Duodenal mucosa (tissue), 2 donors: Measurements from ENCODE around the gene TIGAR.

Experiments used
- H3K27ac ChIP-seq: one replicate; pipeline ENCODE4 v1.7.0; 2013; ENCODE audit warnings: low read depth, low read length
- H3K27me3 ChIP-seq, 2 donors: one replicate each; pipeline ENCODE4 v1.7.0; 2013; ENCODE audit warnings: low read length in 2 of 2, control low read depth in 1 of 2; ENCODE audit not compliant: insufficient read depth in 2 of 2, control insufficient read depth in 1 of 2
- H3K36me3 ChIP-seq, 2 donors: one replicate each; pipeline ENCODE4 v1.7.0; 2013; ENCODE audit warnings: low read length in 2 of 2, control low read depth in 1 of 2; ENCODE audit not compliant: insufficient read depth in 2 of 2, control insufficient read depth in 1 of 2
- H3K4me1 ChIP-seq, 2 donors: one replicate each; pipeline ENCODE4 v1.7.0; 2013; ENCODE audit warnings: low read length in 2 of 2, control low read depth in 1 of 2; ENCODE audit not compliant: insufficient read depth in 2 of 2, control insufficient read depth in 1 of 2
- H3K4me3 ChIP-seq, 2 donors: one replicate each; pipeline ENCODE4 v1.7.0; 2013; ENCODE audit warnings: low read length in 2 of 2, low read depth in 1 of 2
- H3K9ac ChIP-seq, 2 donors: one replicate each; pipeline ENCODE4 v1.7.0; 2013; ENCODE audit warnings: low read length in 2 of 2, low read depth in 1 of 2
- H3K9me3 ChIP-seq, 2 donors: one replicate each; pipeline ENCODE4 v1.7.0; 2013; ENCODE audit warnings: low read length in 2 of 2, control low read depth in 1 of 2; ENCODE audit not compliant: control insufficient read depth in 1 of 2

Gene TIGAR

DNA sequence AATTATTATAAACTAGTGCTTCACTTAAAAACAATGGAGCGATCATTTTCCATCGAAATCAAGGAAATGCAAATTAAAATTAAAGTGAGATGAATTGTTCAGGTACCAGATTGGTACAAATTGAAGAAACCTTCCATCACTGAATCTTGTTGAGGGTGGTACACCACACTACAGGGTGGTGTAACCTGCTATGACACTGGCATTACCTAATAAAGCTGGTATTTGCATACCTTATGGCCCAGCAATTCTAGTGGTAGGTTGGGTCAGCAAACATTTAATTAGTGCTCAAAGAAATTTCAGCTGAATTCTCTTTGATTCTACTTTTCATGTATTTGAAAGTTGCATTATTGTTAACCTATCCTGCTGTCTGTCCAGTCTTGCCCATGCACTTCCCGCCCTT lies 9.2 kb downstream of the TIGAR start:
- H3K4me1 ChIP-seq: no peaks in the 10 kb centered on the region
- no peak overlapping the region for H3K27ac ChIP-seq

DNA sequence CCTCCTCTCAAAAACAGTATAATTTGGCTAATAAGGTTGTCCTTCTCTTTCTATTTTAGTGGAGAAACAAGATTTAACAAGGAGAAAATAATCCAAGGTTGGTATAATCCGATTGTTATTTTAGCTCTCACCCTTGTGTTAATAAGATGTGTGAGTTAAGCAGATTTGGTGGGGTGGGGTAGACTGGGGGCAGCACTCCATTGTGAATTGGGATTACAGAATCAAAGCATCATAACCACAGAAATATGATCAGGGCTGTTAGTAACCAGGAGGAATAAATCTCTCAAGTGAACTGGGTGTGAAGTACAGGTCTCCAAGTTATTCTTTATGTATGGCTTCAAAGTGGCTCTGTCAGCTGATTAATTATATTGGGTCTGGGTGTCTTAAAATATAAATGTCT lies 10.2 kb downstream of the TIGAR start:
- Histone ChIP-seq H3K9ac (no peak overlapping the region), H3K4me3 (no peak overlapping the region), H3K36me3 (peaks cover 3 to 4% of the 10 kb centered on the region in 2 donors), H3K9me3 (no peaks in the 10 kb centered on the region), H3K4me1 (no peaks in the 10 kb centered on the region), H3K27me3 (no peaks in the 10 kb centered on the region), H3K27ac (no peak overlapping the region)

More for the DNA sequence above, 9.2 kb downstream of the TIGAR start:
- no peaks in the 10 kb centered on the region for H3K9me3 ChIP-seq
- H3K4me3 ChIP-seq: no peak overlapping the region
- H3K27me3 ChIP-seq: no peaks in the 10 kb centered on the region
- H3K36me3 ChIP-seq: peaks cover under 1 to 3% of the 10 kb centered on the region in 2 donors
- no peak overlapping the region for H3K9ac ChIP-seq

DNA sequence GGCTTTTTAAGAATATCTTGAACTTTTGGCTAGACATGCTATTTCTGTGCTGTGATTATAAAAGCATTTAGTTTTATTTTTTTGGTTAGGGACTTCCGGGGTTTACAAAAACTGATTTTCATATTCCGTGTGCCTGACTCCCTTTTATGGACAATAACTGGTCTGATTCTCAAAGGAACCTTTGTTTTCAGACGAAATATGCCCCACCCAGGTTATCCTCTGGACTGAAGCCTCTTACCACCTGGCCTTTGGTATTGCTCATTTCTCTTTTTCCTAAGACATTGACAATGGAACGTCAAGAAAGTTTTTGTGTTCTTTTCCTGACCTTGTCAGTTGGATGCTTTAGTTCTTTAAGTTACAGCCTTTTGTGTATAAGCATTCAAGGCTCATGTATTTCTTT lies 10.8 kb downstream of the TIGAR start:
- Histone ChIP-seq H3K27me3 (no peaks in the 10 kb centered on the region), H3K9me3 (no peaks in the 10 kb centered on the region), H3K4me3 (no peak overlapping the region), H3K27ac (no peak overlapping the region), H3K36me3 (peaks cover 3 to 4% of the 10 kb centered on the region in 2 donors), H3K4me1 (no peaks in the 10 kb centered on the region), H3K9ac (no peak overlapping the region)

DNA sequence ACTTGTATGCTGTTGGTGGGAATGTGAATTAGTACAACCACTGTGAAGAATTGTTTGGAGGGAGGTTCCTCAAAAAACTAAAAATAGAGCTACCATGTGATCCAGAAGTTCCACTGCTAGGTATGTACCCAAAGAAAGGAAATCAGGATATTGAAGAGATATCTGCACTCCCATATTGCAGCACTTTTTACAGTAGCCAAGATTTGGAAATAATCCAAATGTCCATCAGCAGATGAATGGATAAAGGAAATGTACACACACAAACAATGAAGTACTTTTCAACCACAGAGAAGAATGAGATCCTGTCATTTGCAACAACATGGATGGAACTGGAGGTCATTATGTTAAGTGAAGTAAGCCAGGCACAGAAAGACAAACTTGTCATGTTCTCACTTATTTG lies 25.9 kb downstream of the TIGAR start:
- H3K9me3 ChIP-seq: no peaks in the 10 kb centered on the region
- H3K27me3 ChIP-seq: no peaks in the 10 kb centered on the region
- H3K27ac ChIP-seq: no peak overlapping the region
- no peak overlapping the region for H3K9ac ChIP-seq
- no peaks in the 10 kb centered on the region for H3K4me1 ChIP-seq
- peaks cover 0 to 6% of the 10 kb centered on the region in 2 donors for H3K36me3 ChIP-seq
- no peak overlapping the region for H3K4me3 ChIP-seq

DNA sequence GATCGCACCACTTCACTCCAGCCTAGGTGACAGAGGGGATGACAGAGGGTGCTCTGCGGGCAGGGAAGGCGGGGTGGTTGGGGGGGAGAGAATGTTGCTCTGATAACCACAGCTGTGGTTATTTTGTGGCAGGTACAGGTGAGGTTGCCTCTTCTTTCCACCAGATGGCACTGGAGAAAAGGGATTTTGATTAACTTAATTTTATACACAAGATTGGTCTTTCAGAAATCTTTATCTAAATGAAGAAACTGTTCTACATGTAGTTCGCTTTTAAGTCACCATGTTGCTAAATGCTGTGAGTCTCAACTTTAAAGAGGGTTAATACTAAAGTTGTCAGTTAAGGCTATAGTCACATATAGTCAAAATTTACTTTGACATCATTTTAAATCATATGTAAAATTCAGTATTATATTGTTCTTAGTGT lies 32.8 kb downstream of the TIGAR start:
- H3K9me3 ChIP-seq: no peaks in the 10 kb centered on the region
- no peaks in the 10 kb centered on the region for H3K27me3 ChIP-seq
- H3K36me3 ChIP-seq: peaks cover 5 to 10% of the 10 kb centered on the region in 2 donors

DNA sequence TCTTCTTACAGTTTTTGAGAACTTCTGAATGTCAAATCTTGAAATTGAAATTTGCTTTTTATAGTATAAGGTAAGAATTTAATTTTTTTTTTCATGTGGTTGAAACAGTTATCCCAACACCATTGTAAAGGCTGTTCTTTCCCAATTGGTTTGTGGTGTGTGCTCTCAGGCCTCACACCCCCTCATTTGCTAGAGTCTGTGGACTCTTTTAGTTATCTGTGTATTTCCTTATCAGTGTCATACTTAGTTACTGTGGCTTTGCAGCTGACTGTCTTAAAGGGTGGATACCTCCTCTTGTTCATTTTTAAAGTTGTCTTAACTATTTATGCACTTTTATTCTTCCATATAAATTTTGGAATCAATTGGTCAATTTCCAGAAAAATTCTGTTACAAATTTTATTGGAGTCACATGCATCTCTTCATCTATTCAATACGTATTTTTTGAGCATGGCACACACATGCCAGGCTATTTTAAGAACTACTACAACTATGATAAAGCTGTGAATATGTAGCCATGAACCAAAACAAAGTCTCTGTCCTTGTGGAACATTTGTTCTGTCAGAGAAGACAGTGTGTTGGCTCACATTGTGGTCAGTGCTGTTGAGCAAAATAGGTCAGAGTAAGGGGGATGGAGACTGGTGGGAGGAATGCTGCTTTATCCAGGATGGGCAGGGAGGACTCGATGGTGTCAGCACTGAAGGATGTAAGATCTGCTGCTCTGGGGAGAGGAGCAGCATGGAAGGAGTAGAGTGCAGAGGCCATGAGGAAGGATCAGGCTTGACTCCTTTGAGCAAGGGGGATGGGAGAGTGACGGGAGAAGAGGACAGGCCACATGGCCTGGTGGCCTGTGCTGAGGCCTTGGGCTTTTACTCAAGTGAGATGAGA lies 34.4 kb downstream of the TIGAR start:
- H3K27me3 ChIP-seq: no peaks in the 10 kb centered on the region
- peaks cover 5 to 6% of the 10 kb centered on the region in 2 donors for H3K9me3 ChIP-seq
- no peaks in the 10 kb centered on the region for H3K4me1 ChIP-seq
- H3K36me3 ChIP-seq: peaks cover 4 to 5% of the 10 kb centered on the region in 2 donors
- no peak overlapping the region for H3K4me3 ChIP-seq
- no peak overlapping the region for H3K9ac ChIP-seq
- no peak overlapping the region for H3K27ac ChIP-seq

More for the DNA sequence above, 32.8 kb downstream of the TIGAR start:
- H3K9ac ChIP-seq: no peak overlapping the region
- no peaks in the 10 kb centered on the region for H3K4me1 ChIP-seq
- no peak overlapping the region for H3K27ac ChIP-seq
- H3K4me3 ChIP-seq: no peak overlapping the region

DNA sequence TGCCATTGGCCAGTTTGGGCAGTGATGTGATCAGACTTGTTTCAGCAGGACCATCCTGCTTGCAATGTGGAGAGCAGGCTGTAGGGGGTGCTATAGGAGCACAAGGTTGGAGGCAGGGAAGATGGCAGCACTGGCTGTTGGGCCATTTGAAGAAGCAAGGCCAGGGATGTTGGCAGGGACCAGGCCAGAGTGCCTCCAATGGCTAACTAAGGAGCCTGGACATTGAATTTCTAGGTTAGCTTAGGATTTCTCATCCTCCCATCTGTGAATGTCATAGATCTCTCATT lies 35.0 kb downstream of the TIGAR start:
- Histone ChIP-seq H3K4me3 (no peak overlapping the region), H3K4me1 (no peaks in the 10 kb centered on the region), H3K9me3 (peaks cover 5 to 6% of the 10 kb centered on the region in 2 donors), H3K27ac (no peak overlapping the region), H3K9ac (no peak overlapping the region), H3K36me3 (peaks cover 4 to 5% of the 10 kb centered on the region in 2 donors), H3K27me3 (no peaks in the 10 kb centered on the region)

DNA sequence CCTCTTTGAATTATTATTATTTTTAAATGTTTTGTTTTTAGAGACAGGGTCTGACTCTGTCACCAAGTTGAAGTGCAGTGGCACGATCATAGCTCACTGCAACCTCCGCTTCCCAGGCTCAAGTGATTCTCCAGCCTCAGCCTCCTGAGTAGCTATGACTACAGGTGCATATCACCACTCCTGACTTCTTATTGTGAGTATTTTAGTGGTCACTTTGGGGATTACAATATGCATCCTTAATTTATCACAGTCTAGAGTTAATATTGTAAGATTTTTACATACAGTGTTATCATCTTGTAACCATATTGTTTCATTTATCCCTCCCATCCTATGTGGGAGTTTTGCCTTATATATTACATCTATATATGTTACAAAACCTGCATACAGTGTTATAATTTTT lies 45.1 kb downstream of the TIGAR start:
- H3K36me3 ChIP-seq: no peaks in the 10 kb centered on the region
- H3K4me3 ChIP-seq: no peak overlapping the region
- H3K27me3 ChIP-seq: no peaks in the 10 kb centered on the region
- H3K9me3 ChIP-seq: no peaks in the 10 kb centered on the region
- no peak overlapping the region for H3K27ac ChIP-seq
- no peaks in the 10 kb centered on the region for H3K4me1 ChIP-seq
- H3K9ac ChIP-seq: no peak overlapping the region

DNA sequence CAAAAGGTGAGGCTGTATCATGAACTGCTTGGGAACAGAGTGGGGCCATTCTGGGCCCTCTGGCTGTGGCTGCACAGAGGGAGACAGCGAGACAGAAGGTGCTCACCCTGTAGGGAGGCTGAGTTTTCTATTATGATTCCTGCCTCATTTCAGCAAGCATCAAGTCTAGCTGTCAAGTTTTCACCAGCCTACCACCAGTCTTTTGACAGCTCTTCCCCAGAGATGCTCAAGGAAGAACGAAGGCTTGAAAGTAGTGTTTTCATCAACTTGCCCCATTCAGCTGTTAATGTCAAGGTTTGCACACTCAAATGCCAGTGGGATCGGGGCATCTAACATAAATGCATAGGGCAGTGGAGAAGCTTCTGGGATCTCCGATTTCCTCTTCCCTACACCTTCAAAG lies 48.5 kb downstream of the TIGAR start:
- Histone ChIP-seq H3K9me3 (no peaks in the 10 kb centered on the region), H3K4me1 (no peaks in the 10 kb centered on the region), H3K9ac (no peak overlapping the region), H3K27ac (no peak overlapping the region), H3K4me3 (no peak overlapping the region), H3K36me3 (no peaks in the 10 kb centered on the region), H3K27me3 (no peaks in the 10 kb centered on the region)

DNA sequence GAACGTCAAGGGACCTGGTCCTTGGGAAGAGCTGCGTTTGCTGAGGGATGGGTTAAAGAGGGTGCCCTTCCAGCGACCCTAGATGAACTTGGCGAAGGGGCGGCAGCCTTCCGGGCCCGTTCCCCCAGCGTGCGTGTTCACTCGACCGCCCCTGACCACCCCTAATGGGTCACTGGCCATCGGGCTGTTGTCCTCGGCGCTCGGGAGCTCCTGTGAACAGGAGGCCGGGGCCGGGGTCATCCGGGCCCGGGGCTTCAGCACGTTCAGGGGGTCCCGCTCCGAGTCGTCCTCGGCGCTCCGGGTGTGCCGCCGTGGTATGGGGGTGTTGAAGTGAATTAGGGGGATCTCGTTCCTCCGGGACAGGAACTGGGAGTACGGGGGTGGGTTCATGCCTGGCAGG lies 49.3 kb downstream of the TIGAR start:
- Histone ChIP-seq H3K9me3 (no peaks in the 10 kb centered on the region), H3K4me3 (no peak overlapping the region), H3K4me1 (no peaks in the 10 kb centered on the region), H3K27ac (no peak overlapping the region), H3K9ac (no peak overlapping the region), H3K36me3 (no peaks in the 10 kb centered on the region), H3K27me3 (peaks cover 0 to 4% of the 10 kb centered on the region in 2 donors)
